ENCODE measurements around the gene BRAF.
"Not testable (repeated sequence)": the region's sequence is repeated elsewhere in the genome, so short reads cannot be mapped to it uniquely, and the experiment has no call there.

Gene BRAF

GRCh38 chr7:140917258-140917657 lies 7.5 kb downstream of the BRAF start:
- no peak for DNase-seq

GRCh38 chr7:140915935-140916555 lies 8.7 kb downstream of the BRAF start:
- no peak for DNase-seq

GRCh38 chr7:140914083-140914482 lies 10.6 kb downstream of the BRAF start:
- no peak for DNase-seq

DNA sequence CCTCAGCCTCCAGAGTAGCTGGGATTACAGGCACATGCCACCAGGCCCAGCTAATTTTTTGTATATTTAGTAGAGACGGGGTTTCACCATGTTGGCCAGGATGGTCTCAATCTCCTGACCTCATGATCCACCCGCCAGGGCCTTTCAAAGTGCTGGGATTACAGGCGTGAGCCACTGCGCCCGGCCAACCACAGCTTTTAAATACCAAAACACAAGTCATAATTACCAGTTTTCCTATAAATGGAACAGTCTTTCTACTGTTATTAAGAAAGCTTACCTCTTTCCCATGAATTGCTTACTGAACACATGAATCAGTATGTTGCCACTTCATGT lies 11.2 kb downstream of the BRAF start:
- DNase-seq, result not testable (repeated sequence)

DNA sequence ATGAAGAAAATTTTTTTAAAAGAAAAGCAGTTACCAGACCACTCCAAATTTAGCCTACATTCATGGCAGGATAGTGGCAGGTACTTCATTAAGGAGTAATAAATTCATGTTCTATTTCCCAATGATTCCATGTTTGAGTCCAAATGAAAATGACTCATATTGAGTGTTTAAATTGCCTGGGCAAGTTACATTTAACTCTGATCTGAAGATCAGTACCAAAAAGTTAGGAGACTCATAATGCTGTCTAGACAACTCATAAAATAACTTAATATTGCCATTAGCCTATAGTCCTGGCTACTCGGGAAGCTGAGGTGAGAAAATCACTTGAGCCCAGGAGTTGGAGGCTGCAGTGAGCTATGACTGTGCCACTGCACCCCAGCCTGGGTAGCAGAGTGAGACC lies 13.0 kb downstream of the BRAF start:
- no peak for DNase-seq

DNA sequence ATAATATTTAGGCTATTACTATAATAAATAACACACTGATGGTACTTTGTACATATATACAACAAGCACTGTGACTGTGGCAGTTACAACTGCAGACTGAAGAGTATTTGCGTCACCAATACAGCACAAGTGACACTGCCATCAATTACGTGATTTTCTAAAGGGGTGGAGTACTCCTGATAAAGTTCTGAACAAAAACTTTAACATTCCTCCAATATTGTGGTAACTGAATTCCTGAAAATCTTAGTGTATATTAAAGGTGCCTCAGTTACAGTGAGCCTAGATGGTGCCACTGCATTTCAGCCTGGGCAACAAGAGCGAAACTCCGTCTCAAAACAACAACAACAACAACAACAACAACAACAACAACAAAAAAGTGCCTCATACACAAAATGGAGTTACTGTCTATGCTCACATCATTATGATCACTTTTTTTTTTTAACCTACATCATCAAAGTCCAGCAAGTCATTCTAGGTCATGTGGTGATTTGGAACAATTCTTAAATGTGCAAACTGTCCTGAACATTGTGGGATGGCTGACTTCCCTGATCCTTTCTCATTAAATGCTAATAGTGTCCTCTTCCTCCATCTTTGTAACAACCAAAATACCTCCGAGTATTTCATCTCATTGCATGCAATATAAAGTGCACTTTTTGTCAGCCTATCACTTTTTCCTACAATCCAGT lies 15.1 kb downstream of the BRAF start:
- DNase-seq, result no peak

- no peak for DNase-seq
These were observed 16.4 kb downstream of the BRAF start for GRCh38 chr7:140908361-140908760.

- DNase-seq, result no peak
These were observed 20.8 kb downstream of the BRAF start for GRCh38 chr7:140903741-140904480.

- DNase-seq, result no peak
These were observed 22.3 kb downstream of the BRAF start for GRCh38 chr7:140902303-140902953.

- no peak for DNase-seq
These were observed 22.8 kb downstream of the BRAF start for GRCh38 chr7:140901941-140902302.

GRCh38 chr7:140899883-140900282 lies 24.8 kb downstream of the BRAF start:
- DNase-seq, result no peak

DNA sequence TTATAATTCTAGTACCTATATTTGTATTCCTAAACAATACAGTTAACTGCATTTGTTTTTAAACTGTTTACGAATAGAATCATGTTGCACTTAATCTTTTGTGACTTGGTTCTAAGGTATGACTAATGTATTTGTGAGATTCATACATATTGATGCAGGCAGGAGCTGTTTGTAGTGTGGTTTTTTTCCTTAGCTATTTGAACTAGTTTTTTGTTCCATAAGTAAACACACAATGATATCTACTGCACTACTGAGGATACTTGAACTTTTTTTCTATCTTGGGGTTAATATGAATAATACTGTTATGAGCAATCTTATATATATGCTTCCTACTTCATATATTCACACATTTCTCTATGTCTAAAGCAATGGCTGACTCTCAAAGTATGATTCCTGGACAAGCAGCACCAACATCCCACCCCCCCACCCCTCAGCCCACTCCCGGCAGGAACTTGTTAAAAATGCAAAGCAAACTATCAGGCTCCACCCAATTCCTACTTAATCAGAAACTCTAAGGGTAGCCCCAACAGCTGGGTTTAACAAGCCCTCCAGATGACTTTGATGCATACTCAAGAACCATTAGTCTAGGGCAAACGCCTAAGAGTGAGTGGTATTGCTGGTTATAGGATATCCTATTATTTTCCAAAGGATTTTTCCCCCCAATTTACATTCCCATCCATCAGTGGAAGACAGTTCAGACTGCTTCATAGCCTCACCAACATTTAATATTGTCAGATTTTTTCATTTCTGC lies 25.8 kb downstream of the BRAF start:
- no peak for DNase-seq

- no peak for DNase-seq
These were observed 27.7 kb downstream of the BRAF start for GRCh38 chr7:140896996-140897395.

DNA sequence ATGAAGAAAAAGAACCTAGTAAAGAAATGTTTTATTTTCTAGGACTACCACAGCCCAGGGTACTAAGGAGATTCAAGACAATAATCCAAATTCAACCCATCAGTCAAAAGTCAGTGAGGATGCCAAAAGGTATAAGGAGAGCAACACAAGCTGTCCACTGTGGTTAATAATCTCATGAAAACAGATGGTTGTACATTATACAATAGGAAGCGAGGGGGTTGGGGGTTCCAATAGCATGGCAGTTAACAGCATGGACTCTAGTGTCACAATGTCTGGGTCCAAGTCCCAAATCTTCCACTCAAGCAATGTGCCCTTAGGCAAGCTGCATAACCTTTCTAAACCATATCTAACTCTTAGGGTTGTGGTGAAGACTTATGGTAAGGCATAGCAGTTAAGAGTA lies 35.1 kb downstream of the BRAF start:
- no peak for DNase-seq

DNA sequence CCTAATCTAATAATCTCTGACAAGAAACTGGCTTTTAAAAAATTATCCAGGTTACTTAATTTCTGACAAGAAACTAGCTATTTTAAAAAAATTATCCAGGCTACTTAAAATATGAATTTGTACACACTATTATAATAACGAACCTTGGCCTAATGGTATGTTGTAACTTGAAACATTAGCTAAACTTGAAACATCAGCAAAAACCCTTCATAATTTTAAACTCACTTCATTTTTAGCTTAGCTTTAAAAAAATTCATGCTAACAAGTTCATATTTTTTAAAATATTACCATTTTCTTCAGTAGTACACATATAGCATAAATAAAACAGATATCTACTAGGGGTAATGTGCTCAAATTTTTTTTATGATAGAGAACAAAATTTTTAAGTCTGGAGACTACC lies 35.6 kb downstream of the BRAF start:
- DNase-seq, result no peak

DNA sequence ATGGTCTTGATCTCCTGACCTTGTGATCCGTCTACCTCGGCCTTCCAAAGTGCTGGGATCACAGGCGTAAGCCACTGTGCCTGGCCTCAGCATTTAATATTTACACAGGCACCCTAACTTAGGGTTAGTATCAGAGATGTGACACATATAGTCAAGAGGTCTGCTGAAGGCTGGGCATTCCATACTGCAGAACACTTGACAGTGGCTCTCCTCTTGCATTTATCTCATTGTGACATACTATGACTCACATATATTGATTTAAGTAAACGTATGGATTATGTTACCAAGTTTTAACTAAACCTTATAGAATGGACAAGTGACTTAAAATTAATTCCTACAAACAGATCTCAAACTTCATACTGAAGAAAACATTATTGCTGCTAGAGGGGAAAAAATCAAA lies 36.6 kb downstream of the BRAF start:
- no peak for DNase-seq

GRCh38 chr7:140885735-140886334 lies 38.9 kb downstream of the BRAF start:
- DNase-seq, result no peak

DNA sequence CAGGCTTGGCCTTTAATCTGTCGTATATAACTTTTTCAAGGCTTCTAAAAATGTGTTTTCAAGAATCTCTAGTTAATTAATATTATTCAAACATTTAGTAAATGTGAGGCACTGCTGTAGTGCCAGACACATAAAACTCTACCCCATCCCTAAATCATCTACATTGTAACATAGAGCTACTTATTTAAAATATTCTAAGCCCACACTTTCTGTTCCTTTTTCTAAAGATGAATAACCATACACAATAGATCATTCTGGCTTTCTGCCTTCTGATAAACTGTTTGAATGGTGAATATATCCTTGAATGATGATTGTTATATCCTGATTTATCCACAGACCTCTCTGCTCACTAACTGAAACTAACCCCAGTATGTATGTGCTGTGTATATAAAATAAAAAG lies 41.4 kb downstream of the BRAF start:
- no peak for DNase-seq

GRCh38 chr7:140882834-140883233 lies 41.9 kb downstream of the BRAF start:
- not testable (repeated sequence) for DNase-seq

DNA sequence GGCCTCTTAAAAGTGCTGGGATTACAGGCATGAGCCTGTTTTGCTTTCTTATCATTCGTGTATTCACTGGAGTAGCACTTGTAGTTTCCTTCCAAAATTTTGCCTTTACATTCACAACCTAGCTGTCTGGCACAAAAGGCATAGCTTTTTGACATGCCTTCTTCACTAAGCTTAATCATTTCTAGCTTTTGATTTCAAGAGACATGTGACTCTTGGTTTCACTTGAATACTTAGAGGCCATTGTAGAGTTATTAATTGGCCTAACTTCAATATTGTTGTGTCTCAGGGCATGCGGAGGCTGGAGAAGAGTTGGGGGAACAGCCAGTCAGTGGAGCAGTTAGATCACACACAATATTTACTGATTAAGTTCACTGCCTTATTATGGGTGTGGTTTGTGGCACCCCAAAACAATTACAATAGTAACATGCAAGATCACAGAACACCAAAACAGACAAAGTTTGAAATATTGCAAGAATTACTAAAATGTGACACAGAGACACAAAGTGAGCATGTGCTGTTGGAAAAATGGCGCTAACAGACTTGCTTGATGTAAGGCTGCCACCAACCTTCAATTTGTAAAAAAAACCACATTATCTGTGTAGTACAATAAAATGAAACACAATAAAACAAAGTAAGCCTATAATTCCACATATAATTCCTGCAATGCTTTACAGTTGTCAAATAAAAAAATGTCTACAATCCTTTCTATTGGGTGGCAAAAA lies 43.1 kb downstream of the BRAF start:
- no peak for DNase-seq

DNA sequence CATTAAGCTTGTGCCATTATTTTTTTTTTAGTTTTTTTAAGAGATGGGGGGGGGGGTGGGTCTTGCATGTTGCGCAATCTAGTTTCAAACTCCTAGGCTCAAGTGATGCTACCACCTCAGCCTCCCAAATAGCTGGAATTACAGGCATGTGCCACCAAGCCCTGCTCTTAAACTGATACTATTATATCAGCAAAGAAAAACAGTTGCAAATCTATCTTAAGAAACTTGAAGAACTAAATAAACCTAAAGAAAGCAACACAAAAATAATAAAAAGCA lies 47.5 kb downstream of the BRAF start:
- DNase-seq, result no peak

DNA sequence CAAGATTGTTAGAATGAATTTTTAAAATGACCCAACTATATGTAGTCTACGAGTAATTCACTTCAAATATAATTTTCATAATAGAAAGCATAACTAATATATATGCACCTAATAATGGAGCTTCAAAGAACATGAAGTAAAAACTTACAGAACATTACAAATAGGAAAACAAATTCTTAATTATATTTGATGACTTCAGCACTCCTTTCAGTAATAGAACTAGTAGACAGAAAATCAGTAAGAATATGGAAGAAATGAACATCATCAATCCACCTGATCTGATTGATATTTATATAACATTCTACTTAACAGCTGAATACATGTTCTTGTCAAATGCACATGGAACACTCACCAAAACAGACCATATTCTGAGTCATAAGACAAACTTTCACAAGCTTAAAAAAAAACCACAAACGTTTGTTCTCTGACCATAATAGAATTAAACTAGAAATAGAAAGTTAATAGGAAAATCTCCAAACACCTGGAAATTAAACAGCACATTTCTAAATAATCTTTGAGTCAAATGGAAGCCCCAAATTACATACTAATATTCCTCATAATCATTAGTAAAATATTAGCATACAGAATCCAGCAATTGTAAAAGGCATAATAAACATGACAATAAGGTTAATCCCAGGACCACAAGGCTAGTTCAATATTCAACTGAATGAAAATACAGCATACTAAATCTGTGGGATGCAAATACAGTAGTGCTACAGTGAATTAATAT lies 48.0 kb downstream of the BRAF start:
- DNase-seq, result no peak

All from KG1 (cell line).